GM21723 (cell line): ENCODE data around the gene TEX26.

Experiments
- ATAC-seq: cut with Tn5 transposase; IDR thresholded peaks from one replicate; pipeline ENCODE4 v1.9.1; 2021; ENCODE audit warnings: mild to moderate bottlenecking, moderate library complexity; ENCODE audit not compliant: unreplicated experiment

Gene TEX26

DNA sequence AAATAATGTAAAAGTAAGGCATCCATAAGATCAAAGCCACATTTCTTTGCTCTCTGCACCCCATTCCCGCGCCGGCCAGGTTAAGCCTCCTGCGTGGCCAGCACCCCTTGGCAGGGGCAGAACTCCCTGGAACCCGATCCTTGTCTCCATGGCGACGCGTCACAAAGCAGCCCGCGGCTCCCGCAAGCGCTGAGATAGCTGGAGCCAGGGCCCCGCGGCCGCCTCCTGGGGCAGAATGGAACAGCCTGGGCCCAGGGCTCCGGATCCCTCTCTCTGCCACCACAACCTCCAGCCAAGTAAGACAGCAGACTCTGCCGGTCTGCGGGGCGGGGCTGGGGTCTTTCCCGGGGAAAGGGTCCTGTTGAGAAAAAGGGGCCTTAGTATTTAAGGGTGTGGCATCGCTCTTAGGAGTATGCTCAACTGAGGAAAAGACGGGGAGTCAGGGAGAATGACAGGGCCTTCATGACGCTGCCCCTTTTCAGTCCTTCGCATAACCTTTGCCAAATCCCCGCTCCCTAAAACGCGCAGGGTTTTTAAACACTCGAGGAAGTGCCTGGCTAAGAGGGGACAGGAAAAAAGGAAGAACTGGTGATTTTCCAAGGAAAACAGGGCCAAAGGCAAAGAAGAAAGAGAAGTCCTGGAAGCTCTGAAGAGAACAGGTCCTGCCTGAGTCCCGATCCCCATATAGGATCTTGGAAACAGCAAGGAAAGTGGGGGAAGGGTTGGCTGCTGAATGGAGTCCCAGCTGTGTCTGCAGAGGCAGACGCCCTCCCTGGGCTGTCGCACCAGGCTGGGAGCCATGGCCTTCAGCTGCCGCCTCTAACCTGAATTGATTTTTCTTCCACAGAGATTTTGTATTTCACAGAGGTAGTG lies at the start of gene TEX26:
TEX26 (plus strand) TSS at position 176 of the 873 bp plus-strand sequence; CDS start at position 236, 60 bp downstream.
- ATAC-seq: no peak

- no peak for ATAC-seq
Observed at GRCh38 chr13:30882996-30883766, 49.3 kb upstream of the TEX26 start.

GRCh38 chr13:30884543-30884942 lies 47.9 kb upstream of the TEX26 start:
- ATAC-seq: no peak

- no peak for ATAC-seq
Observed at GRCh38 chr13:30889196-30889690, 43.2 kb upstream of the TEX26 start.

- ATAC-seq: no peak
Observed at GRCh38 chr13:30892966-30893365, 39.5 kb upstream of the TEX26 start.

DNA sequence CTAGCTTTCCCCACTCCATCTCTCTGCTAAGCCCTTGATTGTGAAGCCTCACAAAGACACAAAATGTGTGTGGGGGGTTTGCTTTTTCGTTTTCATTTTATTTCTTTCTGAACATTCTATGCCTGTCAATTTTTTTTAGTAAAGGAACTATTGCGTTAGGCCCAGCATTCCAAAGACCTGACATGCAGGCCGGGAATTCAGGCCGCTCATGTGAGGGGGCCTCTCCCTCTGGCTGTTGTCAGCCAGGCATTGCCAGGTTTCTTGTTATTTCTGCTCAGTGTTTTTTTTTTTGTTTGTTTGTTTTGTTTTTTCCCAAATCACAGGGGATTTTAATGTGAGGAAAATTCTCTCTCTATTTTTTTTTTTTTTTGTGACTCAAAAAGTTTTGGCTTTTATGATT lies 36.7 kb upstream of the TEX26 start:
- ATAC-seq: no peak

- no peak for ATAC-seq
Observed at GRCh38 chr13:30898070-30898469, 34.4 kb upstream of the TEX26 start.

- ATAC-seq: no peak
Observed at GRCh38 chr13:30898678-30899241, 33.7 kb upstream of the TEX26 start.

DNA sequence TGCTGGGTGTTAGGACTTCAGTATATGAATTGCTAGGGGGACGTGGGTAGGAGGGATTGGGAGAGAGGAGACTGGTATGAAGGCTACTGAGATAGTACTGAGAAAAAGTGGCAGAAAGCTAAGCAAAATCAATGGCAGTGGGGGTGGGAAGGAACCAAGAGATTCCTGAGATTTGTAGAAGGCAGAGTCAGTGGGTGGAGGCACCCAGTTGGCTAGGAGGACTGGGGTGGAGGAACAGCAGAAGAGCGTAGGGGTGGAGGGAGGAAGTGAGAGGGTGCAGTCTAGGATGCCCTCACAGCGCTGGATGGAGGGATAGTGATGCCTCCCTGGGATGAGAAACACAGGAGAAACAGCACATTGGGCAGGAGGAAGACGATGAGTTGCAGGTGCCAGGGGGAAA lies 32.0 kb upstream of the TEX26 start:
- ATAC-seq: no peak

DNA sequence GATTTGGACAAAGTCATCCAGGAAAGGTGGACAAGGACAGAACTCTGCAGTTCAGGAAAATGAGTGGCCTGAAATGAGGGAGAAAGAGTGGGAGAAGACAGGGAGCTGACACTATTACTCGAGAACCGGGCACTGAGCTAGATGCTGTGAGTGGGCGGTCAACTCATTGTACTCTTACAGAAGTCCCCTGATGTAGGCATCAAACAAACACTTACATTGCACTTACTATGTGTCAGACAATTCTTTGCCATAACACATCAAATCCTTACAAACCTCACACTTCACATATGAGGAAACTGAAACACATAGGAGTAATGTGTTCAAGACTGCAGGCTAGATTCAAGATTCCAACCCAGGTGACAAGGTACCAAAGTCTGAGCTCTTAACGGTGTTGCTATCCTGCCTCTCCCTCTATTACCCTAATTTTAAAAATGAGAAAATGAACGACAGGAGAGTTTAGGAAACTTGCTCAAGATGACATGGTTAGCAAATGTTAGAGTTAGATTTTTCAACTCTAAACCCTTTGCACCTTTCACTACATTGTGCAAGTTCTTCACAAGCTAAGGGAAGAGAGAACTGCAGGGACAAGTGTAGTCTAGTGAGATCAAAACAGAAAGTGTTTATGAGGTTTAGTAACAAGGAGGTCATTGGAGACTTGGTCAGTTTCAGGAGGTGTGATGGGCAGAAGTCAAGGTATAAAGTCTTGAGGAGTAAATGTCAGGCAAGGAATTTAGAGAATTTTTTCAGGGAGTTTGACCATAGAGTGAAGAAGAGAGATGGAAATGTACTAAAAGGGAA lies 31.3 kb upstream of the TEX26 start:
- ATAC-seq: no peak

DNA sequence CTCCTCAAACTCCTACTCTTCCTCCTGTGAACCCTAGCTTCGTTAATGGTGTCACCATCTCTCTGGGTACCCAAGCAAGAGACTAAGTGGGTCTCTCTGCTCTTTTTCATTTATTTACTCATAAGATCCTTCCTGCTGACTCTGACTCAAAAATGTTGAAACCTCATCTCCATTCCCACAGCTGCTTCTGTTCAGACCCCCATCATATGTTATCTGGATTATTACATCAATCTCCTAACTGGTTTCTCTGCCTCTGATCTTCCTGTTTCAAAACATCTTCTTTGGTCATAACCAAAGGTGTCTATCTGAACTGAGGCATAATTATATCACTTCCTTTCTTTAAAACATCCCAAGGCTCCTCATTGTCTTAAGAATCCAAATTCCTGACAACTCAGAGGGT lies 28.4 kb upstream of the TEX26 start:
- ATAC-seq: no peak

DNA sequence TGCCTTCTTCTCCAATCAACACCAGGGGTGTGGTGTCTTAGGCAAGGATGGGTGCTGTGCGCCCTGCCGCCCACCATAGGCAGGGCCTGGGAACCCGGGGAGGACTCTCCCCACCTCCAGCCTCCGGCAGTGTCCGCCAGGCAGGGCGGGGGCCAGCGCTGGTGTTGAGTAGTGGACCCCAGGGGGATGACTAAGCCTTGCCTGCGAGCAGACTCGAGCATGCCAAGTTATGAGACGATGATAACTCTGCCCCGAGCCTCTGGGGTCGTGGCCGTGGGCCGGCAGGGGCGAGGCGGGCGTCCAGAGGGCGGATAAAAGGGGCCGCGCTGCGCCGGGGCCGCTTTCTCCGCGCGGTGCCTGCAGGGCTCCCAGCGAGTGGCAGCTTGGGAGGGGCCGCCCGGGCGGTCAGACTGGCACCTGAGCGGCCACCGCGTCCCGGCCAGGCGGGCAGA lies 26.5 kb upstream of the TEX26 start, which contains the start of gene MEDAG:
MEDAG (plus strand) TSS at position 340 of the 452 bp plus-strand sequence. CDS start 245 bp downstream, outside the sequence.
- no peak for ATAC-seq

- no peak for ATAC-seq
Observed at GRCh38 chr13:30906411-30907051, 25.9 kb upstream of the TEX26 start.

DNA sequence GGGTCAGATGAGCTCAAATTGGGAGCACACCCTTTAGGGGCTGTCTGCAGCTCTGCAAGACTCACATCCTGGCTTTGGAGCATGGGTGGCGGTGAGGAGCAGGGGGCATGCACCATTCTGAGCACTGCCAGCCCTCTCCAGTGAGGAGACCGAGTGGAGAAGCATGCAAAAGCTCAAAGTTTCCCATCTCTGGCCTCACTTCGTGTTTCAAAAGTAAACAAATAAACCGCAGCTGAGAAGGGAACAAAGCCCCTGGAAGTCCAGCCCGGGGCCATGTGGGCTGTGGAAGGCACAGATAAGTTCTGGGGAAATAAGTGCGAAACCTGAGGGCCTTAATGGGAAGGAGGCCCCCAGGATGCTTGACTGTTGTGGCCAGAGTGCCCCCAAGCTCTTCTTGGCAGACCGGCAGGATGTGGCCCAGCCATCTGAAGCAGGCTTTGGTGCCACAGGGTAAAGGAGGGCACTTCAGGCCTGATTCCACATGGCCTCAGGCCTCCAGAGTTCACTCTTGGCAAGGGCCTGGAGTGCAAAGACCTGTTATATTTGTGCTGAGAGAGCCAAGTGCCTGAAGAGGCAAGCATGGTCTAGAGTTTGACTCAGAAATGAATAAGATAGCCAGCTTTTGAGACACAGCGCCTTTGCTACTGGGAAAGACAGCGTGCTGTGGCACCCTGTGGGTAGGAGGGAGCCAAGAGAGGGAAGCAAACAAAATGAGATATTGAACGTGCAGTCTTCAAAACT lies 25.2 kb upstream of the TEX26 start:
- no peak for ATAC-seq

DNA sequence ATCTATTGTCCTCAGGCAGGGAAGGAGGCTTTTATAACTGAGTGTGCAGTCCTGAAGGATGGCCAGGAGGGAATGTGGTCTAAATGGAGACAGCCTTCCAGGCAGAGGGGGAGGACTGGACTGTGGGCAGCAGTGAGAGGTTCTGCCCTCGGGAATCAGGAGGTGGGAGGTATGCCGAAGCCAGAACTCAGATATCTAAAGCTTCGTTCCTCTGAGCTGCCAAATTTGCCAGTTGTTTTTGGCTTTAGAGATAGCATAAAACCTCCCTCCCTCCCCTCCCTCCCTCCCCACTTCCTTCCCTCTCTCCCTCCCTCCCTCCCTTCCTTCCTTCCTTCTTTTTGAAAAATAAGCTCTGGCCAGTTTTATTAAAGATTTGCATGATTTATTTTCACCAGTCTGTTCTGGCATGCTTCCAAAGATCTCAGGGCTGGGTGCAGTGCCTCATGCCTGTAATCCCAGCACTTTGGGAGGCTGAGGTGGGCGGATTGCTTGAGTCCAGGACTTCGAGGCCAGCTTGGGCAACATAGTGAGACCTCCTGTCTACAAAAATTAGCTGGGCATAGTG lies 24.0 kb upstream of the TEX26 start:
- no peak for ATAC-seq

GRCh38 chr13:30910676-30911075 lies 21.8 kb upstream of the TEX26 start:
- no peak for ATAC-seq

GRCh38 chr13:30915691-30916541 lies 16.5 kb upstream of the TEX26 start:
- no peak for ATAC-seq

GRCh38 chr13:30916991-30917390 lies 15.5 kb upstream of the TEX26 start:
- ATAC-seq: no peak
